ENCODE data around the gene PGAM2. TPM values are rescaled to one million over a fixed set of nuclear protein-coding genes. Genes with fewer than 3 reads are reported as not detected.

PGAM2 gene
- polyA plus RNA-seq, 3 donors = 0.13 TPM; not detected in 2

- H3K9ac ChIP-seq (ENCODE audit: insufficient read depth, low read length, poor library complexity, severe bottlenecking) = peak overlapping the region; percentile 86
- TF ChIP-seq CTCF (IDR thresholded peaks at IDR 0.05) = no peak
- peak overlapping the region; percentile 90 to 97 for H3K27ac ChIP-seq (ENCODE audit: low read depth in 1 of 2, low read length in 2 of 2)
- peak overlapping the region; percentile 95 to 99 (median 98) for H3K27ac Mint-ChIP-seq
- H3K9me3 Mint-ChIP-seq = peaks cover 0 to 2% (median 0%) of the 10 kb centered on the region in 7 donors
- H3K4me3 ChIP-seq (replicated peaks in 1 of 3; ENCODE audit: low read depth in 2 of 3, low read length in 3 of 3) = peak overlapping the region in 1 of 3 experiments; percentile 58
- H3K36me3 Mint-ChIP-seq = peaks cover 42 to 64% of the 10 kb centered on the region in 2 donors
- H2AFZ ChIP-seq (ENCODE audit: insufficient read depth, low read depth, low read length, poor library complexity, severe bottlenecking) = peak overlapping the region; percentile 10
- peaks cover 39 to 47% of the 10 kb centered on the region in 2 donors for H3K36me3 ChIP-seq (replicated peaks in 1 of 2; ENCODE audit: control insufficient read depth in 1 of 2, insufficient read depth in 2 of 2, low read length in 2 of 2)
- H3K4me2 ChIP-seq (replicated peaks; ENCODE audit: extremely low read depth, low read length, poor library complexity, severe bottlenecking) = peak overlapping the region; percentile 72
- peaks cover 40% of the 10 kb centered on the region for H3K4me1 Mint-ChIP-seq
- H4K20me1 ChIP-seq (ENCODE audit: insufficient read depth, low read length) = peaks cover 6% of the 10 kb centered on the region
- WGBS (ENCODE audit: insufficient coverage) = 26% methylated on average over 12 of the region's 26 CpGs
- no peaks in the 10 kb centered on the region for H3K27me3 ChIP-seq (ENCODE audit: control insufficient read depth in 2 of 2, insufficient read depth in 2 of 2, low read length in 2 of 2)
- H3K79me2 ChIP-seq (ENCODE audit: insufficient read depth, low read length) = no peaks in the 10 kb centered on the region
- H3K4me3 Mint-ChIP-seq = peak overlapping the region; percentile 79 to 80
- intact Hi-C loops (cut with micrococcal nuclease) = loop anchor here in 1 of 2 donors (2.0 kb wide), 1 partner anchor 27 kb away; no protein-coding TSS in a partner anchor
- H3K9me3 ChIP-seq (replicated peaks in 1 of 2; ENCODE audit: control insufficient read depth in 1 of 2, insufficient read depth in 1 of 2, low read length in 2 of 2) = no peaks in the 10 kb centered on the region
- DNase-seq = peak; percentile 95 to 97 (median 96)
- H3K4me1 ChIP-seq (ENCODE audit: control insufficient read depth in 1 of 2, insufficient read depth in 2 of 2, low read length in 2 of 2) = peaks cover 18 to 27% of the 10 kb centered on the region in 2 donors
- H3K27me3 Mint-ChIP-seq (ENCODE audit: low read depth in 3 of 3) = peaks cover 0 to 4% (median 0%) of the 10 kb centered on the region in 3 donors
Observed at GRCh38 chr7:44073664-44074348, 8.4 kb upstream of the PGAM2 start.

GRCh38 chr7:44072364-44073231 lies 7.2 kb upstream of the PGAM2 start:
- Histone ChIP-seq H3K79me2 (ENCODE audit: insufficient read depth, low read length) (no peaks in the 10 kb centered on the region), H2AFZ (ENCODE audit: insufficient read depth, low read depth, low read length, poor library complexity, severe bottlenecking) (no peak overlapping the region), H3K27me3 (ENCODE audit: control insufficient read depth in 2 of 2, insufficient read depth in 2 of 2, low read length in 2 of 2) (no peaks in the 10 kb centered on the region), H3K27ac (ENCODE audit: low read depth in 1 of 2, low read length in 2 of 2) (peak overlapping the region in 1 of 2 donors; percentile 97), H3K36me3 (replicated peaks in 1 of 2; ENCODE audit: control insufficient read depth in 1 of 2, insufficient read depth in 2 of 2, low read length in 2 of 2) (peaks cover 27 to 34% of the 10 kb centered on the region in 2 donors), H3K4me3 (replicated peaks in 1 of 3; ENCODE audit: low read depth in 2 of 3, low read length in 3 of 3) (no peak overlapping the region), H3K9me3 (replicated peaks in 1 of 2; ENCODE audit: control insufficient read depth in 1 of 2, insufficient read depth in 1 of 2, low read length in 2 of 2) (no peaks in the 10 kb centered on the region), H4K20me1 (ENCODE audit: insufficient read depth, low read length) (peaks cover 11% of the 10 kb centered on the region), H3K4me1 (ENCODE audit: control insufficient read depth in 1 of 2, insufficient read depth in 2 of 2, low read length in 2 of 2) (peaks cover 18 to 27% of the 10 kb centered on the region in 2 donors), H3K4me2 (replicated peaks; ENCODE audit: extremely low read depth, low read length, poor library complexity, severe bottlenecking) (no peak overlapping the region), H3K9ac (ENCODE audit: insufficient read depth, low read length, poor library complexity, severe bottlenecking) (no peak overlapping the region)
- peaks cover 40% of the 10 kb centered on the region for H3K4me1 Mint-ChIP-seq
- peak overlapping the region in 1 of 2 donors; percentile 34 for H3K4me3 Mint-ChIP-seq
- TF ChIP-seq CTCF (IDR thresholded peaks at IDR 0.05) = peak; percentile 90
- H3K36me3 Mint-ChIP-seq = peaks cover 30 to 52% of the 10 kb centered on the region in 2 donors
- peaks cover under 1 to 3% (median 3%) of the 10 kb centered on the region in 3 donors for H3K27me3 Mint-ChIP-seq (ENCODE audit: low read depth in 3 of 3)
- peaks cover 0 to 2% (median 0%) of the 10 kb centered on the region in 7 donors for H3K9me3 Mint-ChIP-seq
- H3K27ac Mint-ChIP-seq = peak overlapping the region; percentile 5 to 99 (median 98)
- DNase-seq = peak; percentile 65 to 79 (median 72)
- 65% methylated on average over 10 of the region's 12 CpGs for WGBS (ENCODE audit: insufficient coverage)
- intact Hi-C loops (cut with micrococcal nuclease) = no loop called here
